Nephron progenitor cell (in vitro differentiated cells): Measurements from ENCODE around the gene SEZ6L2.
"Not testable (repeated sequence)": the region's sequence is repeated elsewhere in the genome, so short reads cannot be mapped to it uniquely, and the experiment has no call there.

Experiments
- DNase-seq: peaks from one replicate; pipeline ENCODE4 v3.0.0; 2021
- H3K27ac Mint-ChIP-seq: 2 replicates; pipeline ENCODE4 v1.8.0; 2021; ENCODE audit warnings: mild to moderate bottlenecking, moderate library complexity, mixed read lengths
- H3K27me3 Mint-ChIP-seq: 2 replicates; pipeline ENCODE4 v1.8.0; 2021; ENCODE audit warnings: mild to moderate bottlenecking, low read depth, mixed read lengths; ENCODE audit not compliant: poor library complexity
- H3K36me3 Mint-ChIP-seq: 2 replicates; pipeline ENCODE4 v1.8.0; 2021; ENCODE audit warnings: low read depth, mixed read lengths
- H3K4me1 Mint-ChIP-seq: 2 replicates; pipeline ENCODE4 v1.8.0; 2021; ENCODE audit warnings: mixed read lengths
- H3K4me3 Mint-ChIP-seq: 2 replicates; pipeline ENCODE4 v1.8.0; 2021; ENCODE audit warnings: mild to moderate bottlenecking, moderate library complexity, mixed read lengths
- H3K9me3 Mint-ChIP-seq: 2 replicates; pipeline ENCODE4 v1.8.0; 2021; ENCODE audit warnings: mild to moderate bottlenecking, moderate library complexity, mixed read lengths
- TF ChIP-seq, protein P1 (sequence below): fragments of 200-600 bp; sonication (generic); IDR thresholded peaks from 2 replicates; pipeline ENCODE4 v1.5.0; 2021; ENCODE audit warnings: antibody characterized with exemption

The SEZ6L2 gene

DNA sequence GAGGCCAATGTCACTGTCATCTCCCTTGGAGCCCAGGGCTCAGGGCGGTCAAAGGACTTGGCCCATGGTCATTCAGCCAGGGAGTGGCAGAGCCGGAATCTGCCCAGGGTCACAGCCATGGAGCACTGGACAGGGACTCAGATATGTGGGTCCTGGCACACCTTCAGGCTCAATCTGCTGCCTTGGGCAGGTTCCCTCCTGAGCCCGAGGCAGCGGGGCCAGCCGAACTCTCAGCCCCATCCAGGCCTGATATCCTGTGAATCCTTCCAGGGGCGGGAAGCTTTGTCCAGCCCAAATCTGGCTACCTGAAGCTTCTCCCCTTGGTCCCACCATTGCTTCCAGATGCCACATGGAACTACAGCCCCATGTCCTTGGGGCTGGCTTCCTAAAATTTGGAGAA is 24.1 kb downstream of the SEZ6L2 start:
- H3K4me3 Mint-ChIP-seq = no peak overlapping the region
- TF ChIP-seq, protein P1, sequence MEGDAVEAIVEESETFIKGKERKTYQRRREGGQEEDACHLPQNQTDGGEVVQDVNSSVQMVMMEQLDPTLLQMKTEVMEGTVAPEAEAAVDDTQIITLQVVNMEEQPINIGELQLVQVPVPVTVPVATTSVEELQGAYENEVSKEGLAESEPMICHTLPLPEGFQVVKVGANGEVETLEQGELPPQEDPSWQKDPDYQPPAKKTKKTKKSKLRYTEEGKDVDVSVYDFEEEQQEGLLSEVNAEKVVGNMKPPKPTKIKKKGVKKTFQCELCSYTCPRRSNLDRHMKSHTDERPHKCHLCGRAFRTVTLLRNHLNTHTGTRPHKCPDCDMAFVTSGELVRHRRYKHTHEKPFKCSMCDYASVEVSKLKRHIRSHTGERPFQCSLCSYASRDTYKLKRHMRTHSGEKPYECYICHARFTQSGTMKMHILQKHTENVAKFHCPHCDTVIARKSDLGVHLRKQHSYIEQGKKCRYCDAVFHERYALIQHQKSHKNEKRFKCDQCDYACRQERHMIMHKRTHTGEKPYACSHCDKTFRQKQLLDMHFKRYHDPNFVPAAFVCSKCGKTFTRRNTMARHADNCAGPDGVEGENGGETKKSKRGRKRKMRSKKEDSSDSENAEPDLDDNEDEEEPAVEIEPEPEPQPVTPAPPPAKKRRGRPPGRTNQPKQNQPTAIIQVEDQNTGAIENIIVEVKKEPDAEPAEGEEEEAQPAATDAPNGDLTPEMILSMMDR = no peak
- peaks cover 6% of the 10 kb centered on the region for H3K9me3 Mint-ChIP-seq
- peaks cover 65% of the 10 kb centered on the region for H3K27me3 Mint-ChIP-seq
- no peaks in the 10 kb centered on the region for H3K36me3 Mint-ChIP-seq
- no peak overlapping the region for H3K27ac Mint-ChIP-seq
- DNase-seq = no peak
- peaks cover 25% of the 10 kb centered on the region for H3K4me1 Mint-ChIP-seq

DNA sequence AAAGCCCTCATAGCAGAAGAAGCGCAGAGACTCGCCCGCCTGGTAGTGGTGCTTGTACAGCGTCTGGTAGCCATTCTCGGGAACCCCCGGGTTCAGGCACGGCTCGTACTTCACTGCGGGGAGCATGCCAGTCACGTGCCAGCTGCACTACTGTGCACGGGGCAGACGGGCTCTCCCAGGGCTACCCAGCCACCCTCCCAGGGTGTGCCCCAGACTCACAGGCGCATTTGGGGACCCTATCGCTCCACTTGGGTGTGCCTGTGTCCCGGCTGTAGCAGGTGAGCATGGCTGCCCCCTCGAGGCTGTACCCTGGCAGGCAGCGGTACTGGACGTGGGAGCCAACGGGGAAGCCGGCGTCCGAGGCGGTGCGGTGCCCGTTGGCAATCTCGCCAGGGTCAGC is 26.0 kb downstream of the SEZ6L2 start:
- H3K4me1 Mint-ChIP-seq = peaks cover 25% of the 10 kb centered on the region
- peaks cover 57% of the 10 kb centered on the region for H3K27me3 Mint-ChIP-seq
- no peak overlapping the region for H3K27ac Mint-ChIP-seq
- TF ChIP-seq, protein P1 = no peak
- H3K4me3 Mint-ChIP-seq = no peak overlapping the region
- no peak for DNase-seq
- H3K36me3 Mint-ChIP-seq = no peaks in the 10 kb centered on the region
- peaks cover 6% of the 10 kb centered on the region for H3K9me3 Mint-ChIP-seq

DNA sequence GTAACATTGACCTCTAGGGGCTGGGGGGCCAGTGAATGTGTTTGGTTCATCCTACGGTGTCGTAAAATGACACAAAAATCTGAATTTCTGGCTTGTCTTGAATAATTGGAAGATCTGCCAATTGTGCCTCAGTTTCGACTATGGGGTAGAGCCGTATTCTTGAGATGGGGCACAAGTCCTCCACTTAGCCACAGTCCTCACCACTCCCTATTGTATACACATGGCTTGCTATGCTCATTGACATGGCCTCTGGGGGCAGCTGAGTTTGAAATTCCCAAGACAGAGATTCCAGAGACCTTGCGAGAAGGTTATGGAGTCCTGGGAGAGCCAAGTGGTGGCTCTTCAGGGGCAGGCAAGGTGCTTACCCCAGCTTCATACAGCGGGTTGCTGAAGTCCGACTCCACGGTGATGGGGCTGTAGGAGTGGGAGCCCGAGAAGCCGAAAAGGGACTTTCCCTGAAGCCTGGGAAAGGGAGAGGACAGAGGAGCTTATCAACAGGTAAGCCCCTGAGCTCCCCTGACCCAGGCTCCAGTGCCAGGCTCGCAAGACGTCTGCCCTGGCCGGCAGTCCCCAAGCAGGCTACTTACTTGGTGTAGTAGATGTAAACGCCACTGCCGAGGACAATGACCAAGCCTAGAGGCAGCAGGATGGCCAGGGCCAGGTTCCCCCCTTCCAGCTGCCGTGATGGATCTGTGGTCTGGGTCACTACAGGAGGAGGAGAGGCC is 27.4 kb downstream of the SEZ6L2 start:
- DNase-seq = no peak
- Mint-ChIP-seq H3K9me3 (no peaks in the 10 kb centered on the region), H3K4me3 (no peak overlapping the region), H3K4me1 (peaks cover 18% of the 10 kb centered on the region), H3K27ac (no peak overlapping the region), H3K36me3 (no peaks in the 10 kb centered on the region), H3K27me3 (peaks cover 54% of the 10 kb centered on the region)
- TF ChIP-seq, protein P1 = no peak

DNA sequence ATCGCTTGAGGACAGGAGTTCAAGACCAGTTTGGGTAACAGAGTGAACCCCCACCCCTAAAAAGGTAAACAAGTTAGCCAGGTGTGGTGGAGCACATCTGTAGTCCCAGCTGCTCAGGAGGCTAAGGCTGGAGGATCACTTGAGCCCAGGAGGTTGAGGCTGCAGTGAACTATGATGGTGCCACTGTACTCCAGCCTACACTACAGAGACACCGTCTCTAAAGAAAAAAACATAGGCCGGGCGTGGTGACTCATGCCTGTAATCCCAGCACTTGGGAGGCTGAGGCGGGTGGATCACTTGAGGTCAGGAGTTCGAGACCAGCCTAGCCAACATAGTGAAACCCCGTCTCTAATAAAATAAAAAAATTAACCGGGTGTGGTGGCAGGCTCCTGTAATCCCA is 30.3 kb downstream of the SEZ6L2 start:
- DNase-seq, H3K36me3 Mint-ChIP-seq, H3K9me3 Mint-ChIP-seq, H3K27ac Mint-ChIP-seq, H3K4me3 Mint-ChIP-seq: not testable (repeated sequence)
- Mint-ChIP-seq H3K27me3 (peaks cover 34% of the 10 kb centered on the region), H3K4me1 (peaks cover 12% of the 10 kb centered on the region)

DNA sequence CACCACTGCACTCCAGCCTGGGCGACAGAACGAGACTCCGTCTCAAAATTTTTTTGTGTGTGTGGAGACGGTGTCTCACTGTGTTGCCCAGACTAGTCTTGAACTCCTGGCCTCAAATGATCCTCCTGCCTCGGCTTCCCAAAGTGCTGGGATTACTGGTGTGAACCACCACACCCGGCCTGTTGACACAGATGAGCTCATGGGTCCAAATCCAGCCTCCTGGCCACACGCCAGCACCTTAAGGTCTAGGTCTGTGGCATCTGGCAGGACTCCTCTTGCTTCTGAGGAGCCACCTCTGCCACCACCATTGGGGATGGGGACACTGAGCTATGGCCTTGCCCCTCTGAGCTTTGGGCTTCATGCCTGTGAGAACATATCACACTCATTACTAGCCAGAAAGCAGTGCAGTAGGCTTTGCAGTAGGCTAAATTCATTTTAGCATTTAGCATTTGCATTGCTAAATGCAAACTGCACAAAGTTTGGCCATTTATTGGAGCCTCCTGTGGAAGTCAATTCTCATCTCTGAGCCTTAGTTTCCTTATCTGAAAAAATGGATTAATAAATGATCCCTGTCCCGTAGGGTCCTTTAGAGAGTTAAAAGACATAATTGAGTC is 30.8 kb downstream of the SEZ6L2 start:
- TF ChIP-seq, protein P1 = no peak
- Mint-ChIP-seq H3K9me3 (no peaks in the 10 kb centered on the region), H3K4me3 (no peak overlapping the region), H3K27me3 (peaks cover 30% of the 10 kb centered on the region), H3K4me1 (peaks cover 16% of the 10 kb centered on the region), H3K36me3 (no peaks in the 10 kb centered on the region), H3K27ac (no peak overlapping the region)
- DNase-seq = no peak

DNA sequence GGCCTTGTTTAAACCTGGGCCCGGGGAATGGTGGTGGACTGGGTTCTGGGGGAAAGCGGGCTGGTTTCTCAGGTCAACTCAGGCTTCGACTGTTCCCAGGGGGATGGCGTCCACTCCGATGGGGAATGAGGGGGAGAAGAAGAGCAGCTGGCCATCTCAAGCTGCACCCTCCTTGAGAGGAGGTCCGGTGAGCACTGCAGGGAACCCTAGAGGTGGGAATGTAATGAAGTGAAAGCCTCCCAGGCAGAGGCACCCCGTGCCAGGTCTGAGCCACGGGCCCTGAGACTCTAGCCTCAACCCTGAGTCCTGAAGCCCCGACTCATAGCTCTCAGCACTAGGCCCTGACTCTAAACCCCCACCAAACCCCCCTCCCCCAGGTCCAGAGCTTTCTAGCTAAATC is 35.1 kb downstream of the SEZ6L2 start:
- Mint-ChIP-seq H3K27me3 (peaks cover 27% of the 10 kb centered on the region), H3K27ac (no peak overlapping the region), H3K36me3 (peaks cover 16% of the 10 kb centered on the region), H3K4me3 (no peak overlapping the region), H3K4me1 (peaks cover 26% of the 10 kb centered on the region), H3K9me3 (no peaks in the 10 kb centered on the region)
- TF ChIP-seq, protein P1 = no peak
- no peak for DNase-seq
